HEK293T (cell line): ENCODE data around the gene BTAF1.
A peak's percentile ranks its signal among the peaks of the same experiment; 100 is the strongest.

Experiments used
- CTCF ChIA-PET: fragments of 350-600 bp; formaldehyde crosslinking; extraction: SDS; loops from one replicate; lab custom pipeline; 2021; ENCODE audit warnings: antibody characterized with exemption, inconsistent platforms; lab: Yijun Ruan, JAX
- POLR2A ChIA-PET: fragments of 350-600 bp; formaldehyde crosslinking; extraction: SDS; loops from one replicate; lab custom pipeline; 2020; ENCODE audit warnings: antibody characterized with exemption, inconsistent platforms; lab: Yijun Ruan, JAX
- DNase-seq: peaks from one replicate; pipeline ENCODE4 v3.0.0; 2012; ENCODE audit warnings: mixed read lengths; ENCODE audit errors: extremely low spot score
- ARNT ChIP-seq: fragments of 450-650 bp; IDR thresholded peaks from 2 replicates; pipeline ENCODE4 v1.6.1; 2017; ENCODE audit warnings: mild to moderate bottlenecking
- BHLHE40 ChIP-seq: fragments of 450-650 bp; IDR thresholded peaks from 2 replicates; pipeline ENCODE4 v1.6.1; 2016; ENCODE audit warnings: mild to moderate bottlenecking, moderate library complexity, borderline replicate concordance
- CTBP1 ChIP-seq: fragments of 450-650 bp; IDR thresholded peaks from 2 replicates; pipeline ENCODE4 v1.6.1; 2016; ENCODE audit warnings: borderline replicate concordance
- ELF4 ChIP-seq: fragments of 450-650 bp; IDR thresholded peaks from 2 replicates; pipeline ENCODE4 v1.6.1; 2017; ENCODE audit warnings: antibody characterized with exemption
- FOXA1 ChIP-seq: fragments of 450-650 bp; IDR thresholded peaks from 2 replicates; pipeline ENCODE4 v1.6.1; 2016; ENCODE audit warnings: mild to moderate bottlenecking
- FOXK2 ChIP-seq: fragments of 450-650 bp; IDR thresholded peaks from 2 replicates; pipeline ENCODE4 v1.6.1; 2016; ENCODE audit warnings: mild to moderate bottlenecking
- FOXM1 ChIP-seq: fragments of 450-650 bp; IDR thresholded peaks from 2 replicates; pipeline ENCODE4 v1.6.1; 2017; ENCODE audit warnings: mild to moderate bottlenecking, borderline replicate concordance
- HDGF ChIP-seq: fragments of 450-650 bp; IDR thresholded peaks from 2 replicates; pipeline ENCODE4 v1.6.1; 2017; ENCODE audit warnings: antibody characterized with exemption, borderline replicate concordance
- L3MBTL2 ChIP-seq: fragments of 450-650 bp; conservative IDR thresholded peaks from 2 replicates; pipeline ENCODE4 v1.6.1; 2016; ENCODE audit warnings: mild to moderate bottlenecking
- LEF1 ChIP-seq: fragments of 450-650 bp; IDR thresholded peaks from 2 replicates; pipeline ENCODE4 v1.6.1; 2017; ENCODE audit warnings: mild to moderate bottlenecking, borderline replicate concordance
- NFRKB ChIP-seq: fragments of 450-650 bp; IDR thresholded peaks from 2 replicates; pipeline ENCODE4 v1.6.1; 2016; ENCODE audit warnings: mild to moderate bottlenecking, moderate library complexity
- SP1 ChIP-seq: fragments of 450-650 bp; IDR thresholded peaks from 2 replicates; pipeline ENCODE4 v1.6.1; 2017
- SUZ12 ChIP-seq: fragments of 450-650 bp; IDR thresholded peaks from 2 replicates; pipeline ENCODE4 v1.6.1; 2016; ENCODE audit warnings: mild to moderate bottlenecking
- TARDBP ChIP-seq: fragments of 450-650 bp; IDR thresholded peaks from 2 replicates; pipeline ENCODE4 v1.6.1; 2016
- ZNF384 ChIP-seq: fragments of 450-650 bp; IDR thresholded peaks from 2 replicates; pipeline ENCODE4 v1.6.1; 2016
- TF ChIP-seq, protein P1 (sequence below): fragments of 450-650 bp; IDR thresholded peaks from 2 replicates; pipeline ENCODE4 v1.6.1; 2016

Gene BTAF1

GRCh38 chr10:91896212-91896756, 27.3 kb upstream of the BTAF1 start:
- TF ChIP-seq FOXA1, result no peak
- no peak for TF ChIP-seq NFRKB
- TF ChIP-seq HDGF, result no peak
- TF ChIP-seq ELF4, result no peak
- TF ChIP-seq LEF1, result no peak
- CTCF ChIA-PET, result interaction anchor here (0.8 kb wide), 1 partner anchor 16 kb away, joined by 3 read pairs; no protein-coding TSS in a partner anchor
- POLR2A ChIA-PET, result interaction anchor here (1.3 kb wide), 1 partner anchor 11 kb away, joined by 4 read pairs; no protein-coding TSS in a partner anchor
- DNase-seq, result no peak

DNA sequence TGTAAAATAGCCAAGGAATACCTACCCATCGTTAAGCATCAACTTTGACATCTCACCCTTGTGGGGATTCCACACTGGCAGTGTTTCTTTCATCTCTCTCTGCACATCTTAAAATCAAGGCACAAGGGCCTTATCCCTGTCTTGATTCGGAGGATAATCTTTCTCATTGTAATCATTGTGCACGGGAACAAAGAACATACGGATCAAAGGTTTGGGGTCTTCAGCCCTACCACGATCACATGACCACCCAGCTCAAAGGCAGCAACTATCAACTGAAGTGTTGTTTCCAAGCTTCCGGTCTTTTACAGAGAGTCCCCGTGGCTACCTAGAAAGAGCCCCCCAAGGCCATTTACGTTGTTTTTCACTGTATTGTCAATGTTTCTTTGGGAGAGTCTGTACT, 26.1 kb upstream of the BTAF1 start:
- POLR2A ChIA-PET, result no interaction called here
- CTCF ChIA-PET, result interaction anchor here (0.6 kb wide), 1 partner anchor 920 kb away, joined by 3 read pairs; no protein-coding TSS in a partner anchor
- TF ChIP-seq NFRKB, result no peak
- no peak for TF ChIP-seq FOXA1
- TF ChIP-seq FOXM1, result no peak
- no peak for TF ChIP-seq SUZ12
- TF ChIP-seq L3MBTL2, result no peak
- no peak for TF ChIP-seq HDGF
- TF ChIP-seq ZNF384, result no peak
- TF ChIP-seq, protein P1, sequence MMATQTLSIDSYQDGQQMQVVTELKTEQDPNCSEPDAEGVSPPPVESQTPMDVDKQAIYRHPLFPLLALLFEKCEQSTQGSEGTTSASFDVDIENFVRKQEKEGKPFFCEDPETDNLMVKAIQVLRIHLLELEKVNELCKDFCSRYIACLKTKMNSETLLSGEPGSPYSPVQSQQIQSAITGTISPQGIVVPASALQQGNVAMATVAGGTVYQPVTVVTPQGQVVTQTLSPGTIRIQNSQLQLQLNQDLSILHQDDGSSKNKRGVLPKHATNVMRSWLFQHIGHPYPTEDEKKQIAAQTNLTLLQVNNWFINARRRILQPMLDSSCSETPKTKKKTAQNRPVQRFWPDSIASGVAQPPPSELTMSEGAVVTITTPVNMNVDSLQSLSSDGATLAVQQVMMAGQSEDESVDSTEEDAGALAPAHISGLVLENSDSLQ, result no peak
- no peak for TF ChIP-seq CTBP1
- no peak for TF ChIP-seq FOXK2
- TF ChIP-seq TARDBP, result no peak
- no peak for TF ChIP-seq BHLHE40
- no peak for TF ChIP-seq ARNT
- DNase-seq, result no peak

DNA sequence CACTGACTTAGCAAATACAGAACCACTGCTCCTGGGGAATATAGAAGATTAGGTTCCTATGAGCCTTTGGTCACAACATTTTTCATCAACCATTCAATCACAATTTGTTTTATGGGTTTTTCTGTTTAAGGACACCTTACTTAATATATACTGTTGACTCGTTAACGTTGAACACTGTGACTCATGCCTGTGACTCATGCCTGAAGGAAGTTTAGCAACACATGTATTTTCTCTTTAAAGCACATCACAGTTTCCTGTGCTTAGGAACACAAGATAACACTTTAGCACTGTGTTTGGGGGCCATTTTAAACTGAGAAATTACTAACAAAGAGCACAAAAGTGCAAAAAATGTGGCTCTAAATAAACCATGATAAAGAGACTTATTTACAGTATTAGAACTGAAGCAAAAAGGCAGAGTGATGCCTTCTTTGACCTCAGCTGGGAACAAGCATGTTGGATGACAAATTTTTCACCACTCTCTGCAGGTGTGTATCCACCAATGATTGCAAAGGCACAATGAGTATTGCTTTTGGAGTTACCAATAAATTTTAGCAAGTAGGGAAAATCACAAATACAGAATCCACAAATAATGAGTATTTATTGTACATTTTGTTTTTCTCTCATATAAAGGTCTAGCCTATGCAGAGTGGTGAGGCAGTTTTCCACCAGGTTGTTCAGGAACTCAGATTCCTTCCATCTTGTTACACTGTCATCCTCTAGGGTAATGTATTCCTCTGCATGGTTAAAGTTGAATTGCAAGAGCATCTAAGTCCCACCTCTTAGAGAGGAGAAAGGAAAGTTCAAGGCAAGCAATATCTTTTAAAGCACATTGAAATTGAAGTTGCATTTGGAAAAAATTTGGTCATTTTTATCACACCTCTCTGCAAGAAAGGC, 21.5 kb upstream of the BTAF1 start:
- TF ChIP-seq LEF1 (no peak), L3MBTL2 (no peak), FOXK2 (no peak), SUZ12 (no peak), ELF4 (no peak), FOXM1 (no peak), NFRKB (no peak), TARDBP (no peak), SP1 (no peak), FOXA1 (no peak), ARNT (no peak), CTBP1 (no peak), BHLHE40 (no peak), ZNF384 (no peak), HDGF (no peak)
- TF ChIP-seq, protein P1, result no peak
- ChIA-PET CTCF (no interaction called here), POLR2A (interaction anchor here (1.0 to 2.1 kb wide), 3 partner anchors 11 to 18 kb away, joined by 3 to 9 read pairs (median 3); no protein-coding TSS in a partner anchor)
- DNase-seq, result no peak

- TF ChIP-seq FOXA1, result no peak
- no peak for TF ChIP-seq SP1
- no peak for TF ChIP-seq SUZ12
- DNase-seq, result no peak
- POLR2A ChIA-PET, result interaction anchor here (1.0 to 2.5 kb wide), 3 partner anchors 11 to 23 kb away, joined by 4 to 15 read pairs (median 15); no protein-coding TSS in a partner anchor
- CTCF ChIA-PET, result interaction anchor here (0.7 kb wide), 2 partner anchors 11 to 51 kb away, joined by 3 to 6 read pairs; no protein-coding TSS in a partner anchor
Measured at GRCh38 chr10:91907033-91907594, 16.5 kb upstream of the BTAF1 start.

DNA sequence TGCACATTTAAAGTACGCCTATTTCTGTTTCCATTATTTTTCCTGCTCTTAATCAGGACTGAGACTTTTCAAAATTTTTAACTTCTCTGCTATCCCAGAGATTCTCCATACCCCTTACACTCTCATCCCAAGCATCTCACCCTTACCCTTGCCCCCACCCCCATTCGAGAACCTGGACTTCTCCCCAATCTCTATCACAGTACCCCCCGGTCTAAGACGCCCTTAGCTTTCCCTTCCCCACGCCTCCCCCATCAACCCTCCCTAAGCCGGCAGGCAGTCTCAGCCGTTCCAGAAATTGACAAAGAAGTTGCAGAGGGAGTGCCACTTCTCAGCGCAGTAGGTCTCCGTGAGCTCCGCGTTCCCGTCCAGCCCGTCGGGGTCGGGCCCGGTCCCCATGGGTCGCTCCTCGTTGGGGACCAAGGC, 15.6 kb upstream of the BTAF1 start:
- TF ChIP-seq L3MBTL2 (0 out of 2 replicates have a peak, but pooled peaks have one; percentile 20), SP1 (no peak), TARDBP (no peak)
- ChIA-PET CTCF (interaction anchor here (0.7 to 1.2 kb wide), 3 partner anchors 10 to 149 kb away, joined by 3 to 6 read pairs (median 4); no protein-coding TSS in a partner anchor), POLR2A (interaction anchor here (0.7 to 2.5 kb wide), 7 partner anchors 12 to 92 kb away, joined by 3 to 15 read pairs (median 4); partner anchors contain the start of gene BTAF1)
- DNase-seq, result peak; percentile 14

DNA sequence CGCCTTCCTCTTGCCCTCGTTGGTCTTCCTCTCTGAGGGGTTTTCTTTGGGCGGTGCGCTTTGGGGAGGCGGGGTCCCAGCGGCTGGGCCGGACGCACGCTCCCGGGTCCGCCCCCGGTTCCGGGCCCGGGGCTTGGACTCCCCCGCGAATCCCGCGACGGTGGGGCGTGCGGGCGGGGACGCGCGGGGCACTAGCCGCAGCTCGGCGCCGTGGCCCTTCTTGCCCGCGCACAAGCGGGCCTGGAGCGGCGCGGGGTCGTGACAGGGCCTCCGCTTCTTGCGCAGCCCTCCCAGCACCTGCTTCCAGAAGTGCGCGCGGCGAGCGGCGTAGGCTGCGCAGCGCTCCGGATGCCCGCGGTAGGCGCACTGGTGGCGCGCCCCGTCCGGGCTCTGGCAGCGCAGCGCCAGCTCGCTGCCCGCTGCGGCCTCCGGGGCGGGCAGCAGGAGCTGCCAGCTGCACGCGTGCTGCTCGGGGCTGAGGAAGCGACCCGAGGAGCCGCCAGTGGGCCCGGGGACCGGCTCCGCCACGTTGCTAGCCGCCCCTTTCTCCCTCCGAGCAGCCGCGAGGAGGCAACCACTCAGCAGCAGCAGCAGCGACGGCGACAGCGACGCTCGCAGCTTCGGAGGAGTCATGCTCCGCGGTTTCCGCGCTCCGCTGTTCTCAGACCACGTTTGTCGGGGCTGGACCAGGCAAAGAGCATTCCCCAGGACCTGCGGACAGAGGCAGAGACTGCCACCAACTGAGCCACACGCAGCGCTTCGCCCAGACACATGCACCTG, 15.0 kb upstream of the BTAF1 start:
- CTCF ChIA-PET, result interaction anchor here (1.2 kb wide), 1 partner anchor 149 kb away, joined by 4 read pairs; no protein-coding TSS in a partner anchor
- POLR2A ChIA-PET, result interaction anchor here (0.7 to 2.5 kb wide), 9 partner anchors 12 to 111 kb away, joined by 3 to 15 read pairs (median 4); partner anchors contain the start of genes BTAF1 and TNKS2
- TF ChIP-seq ZNF384 (no peak), L3MBTL2 (peak; percentile 93), CTBP1 (no peak; the same call in 1 of the 2 replicates), FOXA1 (no peak), FOXK2 (no peak), TARDBP (no peak), SP1 (no peak)
- DNase-seq, result peak; percentile 80
